Tibial artery (tissue), 4 donors: ENCODE measurements around the gene IKZF4.
A peak's percentile ranks its signal among the peaks of the same experiment; 100 is the strongest.

Source experiments
- DNase-seq, 2 donors: peaks; one replicate each; pipeline ENCODE4 v3.0.0-alpha.2; 2019
- H3K27ac ChIP-seq, 2 donors: fragments of 200-600 bp; sonication (generic) in 1 of 2; 1 replicate in 1 of 2; 2 replicates in 1 of 2; pipeline ENCODE4 v1.5.1; 2018 to 2019; ENCODE audit warnings: mild to moderate bottlenecking in 1 of 2
- H3K27me3 ChIP-seq, 2 donors: fragments of 200-600 bp; sonication (generic) in 1 of 2; one replicate each; pipeline versions ENCODE4 v1.5.1 to v1.6.0; 2016 to 2019
- H3K36me3 ChIP-seq, 3 donors: fragments of 200-600 bp; sonication (generic) in 2 of 3; one replicate each; pipeline ENCODE4 v1.5.1; 2016 to 2019; ENCODE audit warnings: mild to moderate bottlenecking in 2 of 3
- H3K4me1 ChIP-seq, 4 donors: fragments of 200-600 bp; sonication (generic) in 2 of 4; 1 replicate in 3 of 4; 2 replicates in 1 of 4; pipeline ENCODE4 v1.5.1; 2016 to 2019
- H3K4me3 ChIP-seq, 2 donors: fragments of 200-600 bp; sonication (generic) in 1 of 2; 1 replicate in 1 of 2; 2 replicates in 1 of 2; pipeline ENCODE4 v1.5.1; 2018 to 2019; ENCODE audit warnings: mild to moderate bottlenecking in 2 of 2
- H3K9me3 ChIP-seq, 3 donors: fragments of 200-600 bp; sonication (generic) in 1 of 3; one replicate each; pipeline ENCODE4 v1.5.1; 2016 to 2019
- intact Hi-C: fragments of 100-400 bp; cut with DNase I; formaldehyde crosslinking; loops from one replicate; pipeline ENCODE4 v1.15.0; 2023; ENCODE audit warnings: low total_unique reads
- TF ChIP-seq, protein P1 (sequence below), 2 experiments: fragments of 200-600 bp in 1 of 2; fragments of 450-650 bp in 1 of 2; IDR thresholded peaks; one replicate each; pipeline ENCODE4 v1.5.1; 2017 to 2019; ENCODE audit warnings: antibody characterized with exemption in 2 of 2, mild to moderate bottlenecking in 1 of 2, moderate library complexity in 1 of 2

IKZF4 gene

DNA sequence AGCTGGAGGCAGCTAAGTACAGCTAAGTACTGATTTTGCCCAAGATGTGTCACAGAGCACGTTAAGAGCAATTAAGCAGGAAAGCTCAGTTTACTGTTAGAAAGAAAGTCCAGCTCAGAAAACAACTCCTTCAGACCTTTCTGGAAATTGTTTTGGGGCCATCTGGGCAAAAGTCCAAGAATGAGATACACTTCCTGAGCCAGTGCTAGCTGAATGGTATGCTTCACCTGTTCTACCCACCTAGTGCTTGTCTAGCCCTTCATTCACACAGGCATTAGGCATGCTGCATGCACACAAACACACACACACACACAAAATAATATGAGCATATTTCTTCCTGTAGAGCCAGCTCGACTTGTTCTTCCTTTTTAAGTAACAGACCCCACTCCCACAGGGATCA lies 6.6 kb upstream of the IKZF4 start:
- intact Hi-C loops = no loop called here
- H3K27me3 ChIP-seq = no peaks in the 10 kb centered on the region
- H3K36me3 ChIP-seq = peaks cover 5 to 28% (median 6%) of the 10 kb centered on the region in 3 donors
- no peaks in the 10 kb centered on the region for H3K4me1 ChIP-seq
- no peak for DNase-seq
- no peaks in the 10 kb centered on the region for H3K9me3 ChIP-seq
- TF ChIP-seq, protein P1, sequence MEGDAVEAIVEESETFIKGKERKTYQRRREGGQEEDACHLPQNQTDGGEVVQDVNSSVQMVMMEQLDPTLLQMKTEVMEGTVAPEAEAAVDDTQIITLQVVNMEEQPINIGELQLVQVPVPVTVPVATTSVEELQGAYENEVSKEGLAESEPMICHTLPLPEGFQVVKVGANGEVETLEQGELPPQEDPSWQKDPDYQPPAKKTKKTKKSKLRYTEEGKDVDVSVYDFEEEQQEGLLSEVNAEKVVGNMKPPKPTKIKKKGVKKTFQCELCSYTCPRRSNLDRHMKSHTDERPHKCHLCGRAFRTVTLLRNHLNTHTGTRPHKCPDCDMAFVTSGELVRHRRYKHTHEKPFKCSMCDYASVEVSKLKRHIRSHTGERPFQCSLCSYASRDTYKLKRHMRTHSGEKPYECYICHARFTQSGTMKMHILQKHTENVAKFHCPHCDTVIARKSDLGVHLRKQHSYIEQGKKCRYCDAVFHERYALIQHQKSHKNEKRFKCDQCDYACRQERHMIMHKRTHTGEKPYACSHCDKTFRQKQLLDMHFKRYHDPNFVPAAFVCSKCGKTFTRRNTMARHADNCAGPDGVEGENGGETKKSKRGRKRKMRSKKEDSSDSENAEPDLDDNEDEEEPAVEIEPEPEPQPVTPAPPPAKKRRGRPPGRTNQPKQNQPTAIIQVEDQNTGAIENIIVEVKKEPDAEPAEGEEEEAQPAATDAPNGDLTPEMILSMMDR (IDR thresholded peaks at IDR 0.05) = no peak
- no peak overlapping the region for H3K27ac ChIP-seq
- no peak overlapping the region for H3K4me3 ChIP-seq

DNA sequence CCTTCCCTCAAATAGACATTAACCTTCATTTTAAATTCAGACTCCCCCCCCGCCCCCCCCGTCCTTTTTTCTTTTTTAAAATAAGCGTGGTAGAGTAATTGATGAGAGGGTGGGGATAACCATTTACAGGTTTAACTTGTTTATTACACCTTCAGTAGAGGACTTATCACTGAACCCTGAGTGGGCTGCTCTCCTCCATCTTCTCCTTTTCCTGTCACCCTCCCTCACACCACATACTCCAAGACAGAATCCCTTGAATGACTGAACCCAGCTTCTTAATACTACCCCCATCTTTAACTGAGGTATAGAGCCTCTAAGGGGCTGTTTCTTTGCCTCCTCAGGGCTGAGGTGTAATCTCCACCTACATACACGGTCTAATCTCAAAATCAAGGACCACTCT lies 3.7 kb upstream of the IKZF4 start:
- peaks cover 6 to 31% (median 9%) of the 10 kb centered on the region in 3 donors for H3K36me3 ChIP-seq
- no peak overlapping the region for H3K4me3 ChIP-seq
- H3K9me3 ChIP-seq = no peaks in the 10 kb centered on the region
- no peaks in the 10 kb centered on the region for H3K27me3 ChIP-seq
- TF ChIP-seq, protein P1 (IDR thresholded peaks at IDR 0.05) = no peak
- H3K4me1 ChIP-seq = peaks cover 0 to 20% (median 11%) of the 10 kb centered on the region in 4 donors
- no peak for DNase-seq
- intact Hi-C loops = no loop called here
- H3K27ac ChIP-seq = no peak overlapping the region

DNA sequence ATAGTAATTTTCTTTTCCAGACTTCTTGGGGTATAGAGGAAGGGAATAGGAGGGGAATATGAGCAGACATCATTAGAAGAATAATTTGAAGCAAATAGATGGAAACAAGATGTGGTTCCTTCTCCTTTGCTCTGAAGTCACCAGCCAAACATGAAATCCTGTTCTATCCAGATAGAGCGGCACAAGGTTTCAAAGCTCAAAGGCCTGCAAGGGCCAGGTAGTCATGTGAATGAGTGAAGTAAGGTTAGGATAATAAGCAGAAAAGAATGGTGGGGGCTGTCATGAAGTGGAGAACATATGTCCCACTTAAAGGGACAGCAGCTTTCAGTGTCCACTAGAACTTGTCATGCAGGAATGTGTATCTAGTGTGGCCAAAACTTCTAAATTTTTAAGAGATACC lies 2.5 kb upstream of the IKZF4 start:
- Histone ChIP-seq H3K4me1 (peaks cover 0 to 20% (median 13%) of the 10 kb centered on the region in 4 donors), H3K4me3 (no peak overlapping the region), H3K27ac (no peak overlapping the region), H3K27me3 (no peaks in the 10 kb centered on the region), H3K36me3 (peaks cover 6 to 31% (median 9%) of the 10 kb centered on the region in 3 donors), H3K9me3 (no peaks in the 10 kb centered on the region)
- TF ChIP-seq, protein P1 (IDR thresholded peaks at IDR 0.05) = no peak
- DNase-seq = no peak
- intact Hi-C loops = no loop called here

DNA sequence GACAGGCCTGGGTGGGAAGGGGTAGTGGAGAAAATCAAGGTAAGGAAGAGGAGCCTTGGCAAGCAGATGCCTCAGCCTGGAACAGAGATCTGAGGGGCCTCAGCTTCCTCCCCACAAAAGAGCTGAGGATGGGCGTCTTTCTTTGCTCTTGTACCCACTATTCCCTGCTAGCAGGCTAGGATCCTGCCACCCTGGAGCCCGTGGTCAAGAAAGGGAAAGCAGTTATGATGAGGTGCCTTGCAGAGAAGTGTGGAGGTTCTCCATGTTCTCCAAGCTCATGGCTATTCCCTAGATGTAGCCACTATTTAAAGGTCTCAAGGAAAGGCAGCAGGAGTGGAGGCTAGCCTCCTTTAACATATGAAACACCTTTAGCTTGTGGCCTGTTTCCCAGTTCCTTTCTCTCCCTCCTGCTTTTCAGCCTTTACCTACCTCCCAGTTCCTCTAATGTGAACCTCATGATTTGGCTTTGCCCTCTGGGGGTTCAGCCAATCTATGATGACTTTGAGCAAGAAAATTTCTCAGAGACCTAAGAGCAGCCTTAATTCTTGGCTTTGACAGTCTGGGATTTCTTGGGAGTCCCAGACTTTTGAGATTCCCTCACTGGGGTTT lies 1.1 kb downstream of the IKZF4 start:
- Histone ChIP-seq H3K4me1 (peaks cover 0 to 20% (median 13%) of the 10 kb centered on the region in 4 donors), H3K27me3 (no peaks in the 10 kb centered on the region), H3K36me3 (peaks cover 14 to 41% (median 21%) of the 10 kb centered on the region in 3 donors), H3K4me3 (peak overlapping the region in 1 of 2 donors; percentile 35), H3K27ac (no peak overlapping the region), H3K9me3 (no peaks in the 10 kb centered on the region)
- DNase-seq = no peak
- intact Hi-C loops = no loop called here
- TF ChIP-seq, protein P1 (IDR thresholded peaks at IDR 0.05) = no peak

DNA sequence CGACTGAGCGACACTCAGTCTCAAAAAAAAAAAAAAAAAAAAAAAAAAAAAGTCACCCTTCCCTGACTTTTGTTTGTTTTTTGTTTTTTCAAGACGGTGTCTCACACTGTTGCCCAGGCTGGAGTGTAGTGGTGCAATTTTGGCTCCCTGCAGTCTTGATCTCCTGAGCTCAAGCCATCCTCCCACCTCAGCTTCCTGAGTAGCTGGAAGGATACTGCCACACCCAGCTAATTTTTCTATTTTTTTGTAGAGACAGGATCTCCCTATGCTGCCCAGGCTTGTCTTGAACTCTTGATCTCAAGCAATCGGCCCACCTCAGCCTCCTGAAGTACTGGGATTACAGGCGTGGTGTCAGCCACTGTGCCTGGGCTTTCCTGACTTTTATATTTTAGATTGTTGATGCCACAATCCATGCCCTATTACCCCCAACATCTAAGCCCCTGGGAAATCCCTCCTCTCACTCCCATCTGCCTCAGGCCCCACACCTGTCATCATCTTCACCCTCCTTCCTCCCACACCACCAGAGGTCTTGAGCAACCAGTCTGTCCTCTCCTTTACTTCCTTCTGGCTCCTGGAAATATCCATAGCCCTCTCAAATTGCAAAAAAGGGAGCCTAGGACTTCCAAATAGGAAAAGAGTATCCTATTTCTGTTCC lies 7.8 kb downstream of the IKZF4 start:
- H3K27me3 ChIP-seq = no peaks in the 10 kb centered on the region
- no peak overlapping the region for H3K4me3 ChIP-seq
- H3K27ac ChIP-seq = no peak overlapping the region
- no peak for DNase-seq
- intact Hi-C loops = loop anchor here (5.0 kb wide), 1 partner anchor 36 kb away; no protein-coding TSS in a partner anchor
- H3K4me1 ChIP-seq = no peaks in the 10 kb centered on the region
- TF ChIP-seq, protein P1 (IDR thresholded peaks at IDR 0.05) = no peak
- peaks cover 26 to 61% (median 52%) of the 10 kb centered on the region in 3 donors for H3K36me3 ChIP-seq
- no peaks in the 10 kb centered on the region for H3K9me3 ChIP-seq
